ENCODE results near the gene PLOD2.

PLOD2 gene

DNA sequence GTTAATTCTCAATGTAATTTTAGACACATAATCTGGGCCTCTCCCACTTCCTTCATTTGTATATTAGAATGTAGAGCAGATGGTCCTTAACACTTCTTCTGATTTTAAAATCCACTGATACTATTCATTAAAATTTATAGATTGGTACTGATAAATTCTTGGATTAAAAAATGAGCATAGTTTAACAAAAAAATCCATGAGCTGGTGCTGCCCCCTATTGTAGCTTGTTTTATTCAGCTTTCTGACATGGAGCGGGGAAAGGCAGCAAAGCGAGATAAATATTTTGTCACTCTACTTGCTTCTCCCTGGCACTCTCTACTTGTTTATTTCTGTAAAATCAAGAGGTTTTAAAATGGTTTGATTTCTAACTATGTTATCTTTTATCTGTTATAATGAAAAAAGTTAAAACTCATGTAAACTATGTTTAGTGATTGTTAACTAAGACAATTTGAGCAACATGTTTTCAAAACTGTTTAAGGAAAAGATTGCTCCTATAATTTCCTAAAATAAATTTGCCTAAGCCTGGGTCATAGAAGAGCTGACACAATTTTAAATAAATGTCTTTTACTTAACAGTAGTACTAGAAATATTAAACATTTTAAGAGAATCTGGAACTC, 26.5 kb upstream of the PLOD2 start:
- DNase-seq = peak; percentile 36
- WGBS (ENCODE audit: extremely low coverage, insufficient coverage, low lambda C conversion rate) = no CpG with 5 or more reads among the region's 2 CpGs

DNA sequence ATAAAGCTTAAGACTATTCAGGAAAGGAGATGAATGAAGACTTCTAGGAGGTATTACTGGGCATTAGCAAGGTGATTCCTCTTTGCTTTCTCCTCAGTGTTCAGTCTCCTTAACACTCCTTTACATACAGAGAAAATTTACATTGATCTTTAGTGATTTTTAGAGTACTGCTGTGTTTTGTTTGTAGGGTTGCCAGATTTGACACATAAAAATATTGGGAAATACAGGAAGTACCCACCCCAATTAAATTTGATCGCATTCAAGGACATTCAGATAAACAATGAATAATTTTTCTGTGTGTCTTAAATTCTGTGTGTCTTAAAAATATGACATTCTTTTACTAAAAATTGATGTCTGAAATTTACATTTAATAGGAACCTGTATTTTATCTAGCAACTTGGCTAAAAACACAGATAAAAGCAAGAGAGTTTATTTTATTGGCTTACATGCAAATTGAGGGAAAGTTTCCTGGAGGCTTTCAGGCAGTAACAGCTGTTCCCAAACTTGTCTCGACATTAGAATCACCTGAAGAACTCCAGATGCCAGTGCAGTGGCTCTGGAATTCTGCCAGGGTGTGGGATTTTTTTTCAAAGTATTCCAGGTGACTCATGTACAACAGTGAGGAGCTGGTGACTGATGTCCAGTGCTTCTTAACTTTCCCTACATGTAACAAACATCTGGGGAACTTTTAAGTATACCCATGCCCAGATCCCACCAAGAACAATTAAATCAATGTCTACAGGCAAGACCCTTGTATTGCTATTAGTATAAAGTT, 23.4 kb upstream of the PLOD2 start:
- Histone ChIP-seq H3K27me3 (ENCODE audit: insufficient read depth, low read length, poor library complexity) (no peaks in the 10 kb centered on the region), H3K4me1 (ENCODE audit: control insufficient read depth, low read depth, low read length) (no peaks in the 10 kb centered on the region)

More for the DNA sequence above, 26.5 kb upstream of the PLOD2 start:
- H3K4me2 ChIP-seq (ENCODE audit: low read length) = no peak overlapping the region
- H3K4ac ChIP-seq (ENCODE audit: low read depth, low read length) = no peak overlapping the region
- no peak overlapping the region for H3K18ac ChIP-seq (ENCODE audit: low read length)
- H2BK5ac ChIP-seq (ENCODE audit: low read length) = no peak overlapping the region
- H3K36me3 ChIP-seq (ENCODE audit: control insufficient read depth, insufficient read depth, low read length) = no peaks in the 10 kb centered on the region
- no peaks in the 10 kb centered on the region for H3K79me1 ChIP-seq (ENCODE audit: low read length)
- no peak overlapping the region for H3K9ac ChIP-seq (ENCODE audit: low read length)
- H3K27ac ChIP-seq (ENCODE audit: low read depth, low read length) = no peak overlapping the region
- H4K5ac ChIP-seq (ENCODE audit: low read length) = no peak overlapping the region
- H3K27me3 ChIP-seq (ENCODE audit: insufficient read depth, low read length, poor library complexity) = no peaks in the 10 kb centered on the region
- no peak overlapping the region for H2AK5ac ChIP-seq (ENCODE audit: low read length)
- no peak overlapping the region for H3K4me3 ChIP-seq (ENCODE audit: low read length)
- H2BK120ac ChIP-seq (ENCODE audit: low read depth, low read length) = no peak overlapping the region
- H3K79me2 ChIP-seq (ENCODE audit: control insufficient read depth, insufficient read depth, low read length) = no peaks in the 10 kb centered on the region
- H3K4me1 ChIP-seq (ENCODE audit: control insufficient read depth, low read depth, low read length) = no peaks in the 10 kb centered on the region
- no peak overlapping the region for H2BK15ac ChIP-seq (replicated peaks; ENCODE audit: low read depth)
- H4K8ac ChIP-seq (ENCODE audit: low read depth, low read length) = no peak overlapping the region
- no peak overlapping the region for H3K56ac ChIP-seq (ENCODE audit: low read length)
- no peak overlapping the region for H3K23ac ChIP-seq (ENCODE audit: low read length)

DNA sequence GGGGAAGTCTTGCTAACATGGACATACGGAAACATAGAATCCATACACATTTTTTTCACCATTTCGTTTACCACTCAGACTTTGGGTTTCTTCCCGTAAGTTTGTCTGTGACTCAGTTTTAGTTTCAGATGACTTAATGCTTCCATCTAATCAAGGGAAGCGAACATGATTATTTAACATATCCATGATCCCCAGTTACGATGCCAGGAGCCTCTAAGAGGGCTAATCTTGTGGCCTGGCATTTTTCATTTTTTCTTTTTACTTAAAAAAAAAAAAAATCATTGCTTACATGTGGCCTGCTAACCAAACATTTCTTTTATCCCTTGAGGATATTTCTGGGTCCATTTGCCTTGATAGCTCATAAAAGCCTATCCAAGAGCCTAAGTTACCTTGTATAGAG, 20.2 kb upstream of the PLOD2 start:
- Histone ChIP-seq H3K79me2 (ENCODE audit: control insufficient read depth, insufficient read depth, low read length) (no peaks in the 10 kb centered on the region), H3K4me1 (ENCODE audit: control insufficient read depth, low read depth, low read length) (no peaks in the 10 kb centered on the region), H3K4me2 (ENCODE audit: low read length) (no peak overlapping the region), H3K27me3 (ENCODE audit: insufficient read depth, low read length, poor library complexity) (no peaks in the 10 kb centered on the region), H4K5ac (ENCODE audit: low read length) (no peak overlapping the region), H2AK5ac (ENCODE audit: low read length) (no peak overlapping the region), H4K8ac (ENCODE audit: low read depth, low read length) (no peak overlapping the region), H2BK15ac (replicated peaks; ENCODE audit: low read depth) (no peak overlapping the region), H3K4me3 (ENCODE audit: low read length) (no peak overlapping the region), H3K36me3 (ENCODE audit: control insufficient read depth, insufficient read depth, low read length) (no peaks in the 10 kb centered on the region), H3K23ac (ENCODE audit: low read length) (no peak overlapping the region), H3K56ac (ENCODE audit: low read length) (no peak overlapping the region), H2BK120ac (ENCODE audit: low read depth, low read length) (no peak overlapping the region), H3K4ac (ENCODE audit: low read depth, low read length) (no peak overlapping the region), H2BK5ac (ENCODE audit: low read length) (no peak overlapping the region), H3K27ac (ENCODE audit: low read depth, low read length) (no peak overlapping the region), H3K79me1 (ENCODE audit: low read length) (no peaks in the 10 kb centered on the region), H3K9ac (ENCODE audit: low read length) (no peak overlapping the region), H3K18ac (ENCODE audit: low read length) (no peak overlapping the region)
- no peak for DNase-seq
- WGBS (ENCODE audit: extremely low coverage, insufficient coverage, low lambda C conversion rate) = no CpG with 5 or more reads among the region's 5 CpGs

More for the DNA sequence above, 23.4 kb upstream of the PLOD2 start:
- no peak for DNase-seq
- Histone ChIP-seq H2AK5ac (ENCODE audit: low read length) (no peak overlapping the region), H4K5ac (ENCODE audit: low read length) (no peak overlapping the region), H3K36me3 (ENCODE audit: control insufficient read depth, insufficient read depth, low read length) (no peaks in the 10 kb centered on the region), H3K79me2 (ENCODE audit: control insufficient read depth, insufficient read depth, low read length) (no peaks in the 10 kb centered on the region), H3K4ac (ENCODE audit: low read depth, low read length) (no peak overlapping the region), H3K4me2 (ENCODE audit: low read length) (no peak overlapping the region), H3K23ac (ENCODE audit: low read length) (no peak overlapping the region), H2BK5ac (ENCODE audit: low read length) (no peak overlapping the region), H2BK15ac (replicated peaks; ENCODE audit: low read depth) (no peak overlapping the region), H3K79me1 (ENCODE audit: low read length) (no peaks in the 10 kb centered on the region), H3K56ac (ENCODE audit: low read length) (no peak overlapping the region), H2BK120ac (ENCODE audit: low read depth, low read length) (no peak overlapping the region), H3K4me3 (ENCODE audit: low read length) (no peak overlapping the region), H4K8ac (ENCODE audit: low read depth, low read length) (no peak overlapping the region), H3K27ac (ENCODE audit: low read depth, low read length) (no peak overlapping the region), H3K18ac (ENCODE audit: low read length) (no peak overlapping the region), H3K9ac (ENCODE audit: low read length) (no peak overlapping the region)
- WGBS (ENCODE audit: extremely low coverage, insufficient coverage, low lambda C conversion rate) = no CpG with 5 or more reads among the region's 2 CpGs

DNA sequence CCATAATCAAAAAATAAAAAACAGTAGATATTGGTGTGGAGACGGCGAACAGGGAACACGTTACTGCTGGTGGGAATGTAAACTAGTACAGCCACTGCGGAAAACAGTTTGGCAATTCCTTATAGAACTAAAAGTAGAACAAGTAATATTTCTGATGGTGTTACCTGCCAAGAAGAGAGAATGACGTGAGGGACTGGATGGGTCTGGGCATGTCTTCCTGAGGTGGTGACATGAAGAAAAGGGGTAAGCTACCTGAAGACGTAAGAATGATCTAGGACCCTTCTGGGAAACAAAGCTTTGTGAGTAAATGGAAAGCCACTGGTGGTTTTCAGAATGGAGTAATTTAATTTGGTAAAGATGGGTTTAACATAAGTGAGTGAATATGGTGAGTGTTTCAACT, 19.4 kb upstream of the PLOD2 start:
- Histone ChIP-seq H3K27ac (ENCODE audit: low read depth, low read length) (no peak overlapping the region), H2BK120ac (ENCODE audit: low read depth, low read length) (no peak overlapping the region), H2BK5ac (ENCODE audit: low read length) (no peak overlapping the region), H4K5ac (ENCODE audit: low read length) (no peak overlapping the region), H4K8ac (ENCODE audit: low read depth, low read length) (no peak overlapping the region), H3K4me3 (ENCODE audit: low read length) (no peak overlapping the region), H3K9ac (ENCODE audit: low read length) (no peak overlapping the region), H3K27me3 (ENCODE audit: insufficient read depth, low read length, poor library complexity) (no peaks in the 10 kb centered on the region), H2BK15ac (replicated peaks; ENCODE audit: low read depth) (no peak overlapping the region), H3K56ac (ENCODE audit: low read length) (no peak overlapping the region), H3K4me1 (ENCODE audit: control insufficient read depth, low read depth, low read length) (no peaks in the 10 kb centered on the region), H3K23ac (ENCODE audit: low read length) (no peak overlapping the region), H3K36me3 (ENCODE audit: control insufficient read depth, insufficient read depth, low read length) (no peaks in the 10 kb centered on the region), H2AK5ac (ENCODE audit: low read length) (no peak overlapping the region), H3K79me1 (ENCODE audit: low read length) (no peaks in the 10 kb centered on the region), H3K4ac (ENCODE audit: low read depth, low read length) (no peak overlapping the region), H3K4me2 (ENCODE audit: low read length) (no peak overlapping the region), H3K18ac (ENCODE audit: low read length) (no peak overlapping the region), H3K79me2 (ENCODE audit: control insufficient read depth, insufficient read depth, low read length) (no peaks in the 10 kb centered on the region)
- DNase-seq = no peak
- WGBS (ENCODE audit: extremely low coverage, insufficient coverage, low lambda C conversion rate) = no CpG with 5 or more reads among the region's 6 CpGs

DNA sequence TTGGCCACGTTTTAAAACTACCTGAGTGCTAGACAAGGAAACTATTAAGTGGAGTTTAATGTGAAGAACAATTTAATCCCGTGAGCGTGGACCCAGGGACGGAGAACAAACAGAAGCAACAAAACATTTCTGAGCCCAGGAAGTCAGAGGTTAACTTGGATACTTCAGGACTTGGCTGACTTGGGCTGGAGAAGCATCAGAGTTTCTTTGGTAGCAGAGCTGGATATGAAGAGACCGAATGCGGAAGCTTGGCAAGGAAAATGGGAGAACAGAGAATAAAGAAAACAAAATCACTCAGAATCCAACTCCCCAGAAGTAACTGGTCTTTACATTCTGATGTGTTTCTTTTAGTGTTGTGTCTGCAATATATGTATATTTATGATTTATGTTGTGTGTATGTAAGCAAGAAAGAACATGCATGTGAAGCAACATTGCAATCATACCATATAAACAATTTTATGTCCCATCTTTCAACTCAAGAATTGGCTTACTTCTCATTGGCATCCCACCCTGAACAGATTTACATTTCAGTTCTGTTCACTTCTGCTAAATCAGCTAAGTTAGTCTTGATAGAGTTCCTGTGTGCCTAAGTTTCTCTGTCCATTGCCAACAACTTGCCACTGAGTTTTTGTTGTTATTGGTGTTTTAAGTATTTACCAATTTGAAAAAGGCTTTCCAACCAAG, 17.2 kb upstream of the PLOD2 start:
- Histone ChIP-seq H4K5ac (ENCODE audit: low read length) (no peak overlapping the region), H3K4ac (ENCODE audit: low read depth, low read length) (no peak overlapping the region), H3K27ac (ENCODE audit: low read depth, low read length) (no peak overlapping the region), H3K27me3 (ENCODE audit: insufficient read depth, low read length, poor library complexity) (no peaks in the 10 kb centered on the region), H2BK120ac (ENCODE audit: low read depth, low read length) (no peak overlapping the region), H3K79me1 (ENCODE audit: low read length) (no peaks in the 10 kb centered on the region), H3K4me2 (ENCODE audit: low read length) (no peak overlapping the region), H4K8ac (ENCODE audit: low read depth, low read length) (no peak overlapping the region), H3K18ac (ENCODE audit: low read length) (no peak overlapping the region), H2AK5ac (ENCODE audit: low read length) (no peak overlapping the region), H3K56ac (ENCODE audit: low read length) (no peak overlapping the region), H3K23ac (ENCODE audit: low read length) (no peak overlapping the region), H3K79me2 (ENCODE audit: control insufficient read depth, insufficient read depth, low read length) (no peaks in the 10 kb centered on the region), H3K4me3 (ENCODE audit: low read length) (no peak overlapping the region), H2BK15ac (replicated peaks; ENCODE audit: low read depth) (no peak overlapping the region), H2BK5ac (ENCODE audit: low read length) (no peak overlapping the region), H3K4me1 (ENCODE audit: control insufficient read depth, low read depth, low read length) (no peaks in the 10 kb centered on the region), H3K36me3 (ENCODE audit: control insufficient read depth, insufficient read depth, low read length) (no peaks in the 10 kb centered on the region), H3K9ac (ENCODE audit: low read length) (no peak overlapping the region)
- no CpG with 5 or more reads among the region's 6 CpGs for WGBS (ENCODE audit: extremely low coverage, insufficient coverage, low lambda C conversion rate)
- DNase-seq = no peak
